Measurements from ENCODE around the gene UMODL1.

DNA sequence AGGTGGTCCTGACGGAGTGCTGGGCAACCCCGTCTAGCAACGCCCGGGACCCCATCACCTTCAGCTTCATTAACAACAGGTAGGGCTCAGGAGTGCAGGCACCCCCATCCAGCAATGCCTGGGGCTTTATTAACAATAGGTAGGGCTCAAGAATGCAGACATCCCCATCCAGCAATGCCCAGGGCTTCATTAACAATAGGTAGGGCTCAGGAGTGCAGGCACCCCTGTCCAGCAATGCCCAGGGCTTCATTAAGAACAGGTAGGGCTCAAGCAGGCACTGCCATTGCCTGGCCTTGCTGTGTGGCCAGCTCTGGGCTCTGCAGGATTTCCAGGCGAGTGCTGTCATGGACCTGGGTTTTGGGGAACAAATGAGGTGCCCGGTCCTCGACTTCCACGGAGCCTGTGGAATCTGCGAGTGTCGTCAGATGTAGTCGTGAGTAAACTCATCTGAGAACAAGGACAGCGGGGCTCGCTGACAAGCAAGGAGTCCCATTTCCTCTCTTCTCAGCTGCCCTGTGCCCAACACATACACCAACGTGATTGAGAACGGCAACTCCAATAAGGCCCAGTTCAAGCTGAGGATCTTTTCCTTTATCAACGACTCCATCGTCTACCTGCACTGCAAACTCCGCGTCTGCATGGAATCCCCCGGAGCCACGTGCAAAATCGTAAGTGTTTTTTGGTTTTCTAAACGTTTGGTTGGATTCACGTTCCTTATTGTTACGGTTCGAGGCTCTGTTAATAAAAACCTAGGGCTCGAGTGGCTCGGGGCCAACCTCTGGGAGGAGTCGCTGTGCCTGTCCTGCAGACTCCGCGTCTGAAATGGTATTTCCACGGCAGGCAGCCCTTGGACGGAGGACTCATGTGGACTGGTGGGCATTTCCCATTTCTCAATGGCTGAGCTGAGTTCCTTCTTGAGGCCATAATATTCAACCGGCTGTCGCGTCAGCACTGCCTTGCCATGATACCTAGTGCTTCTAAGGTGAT, 56.3 kb downstream of the UMODL1 start:
- TF ChIP-seq, protein P1, sequence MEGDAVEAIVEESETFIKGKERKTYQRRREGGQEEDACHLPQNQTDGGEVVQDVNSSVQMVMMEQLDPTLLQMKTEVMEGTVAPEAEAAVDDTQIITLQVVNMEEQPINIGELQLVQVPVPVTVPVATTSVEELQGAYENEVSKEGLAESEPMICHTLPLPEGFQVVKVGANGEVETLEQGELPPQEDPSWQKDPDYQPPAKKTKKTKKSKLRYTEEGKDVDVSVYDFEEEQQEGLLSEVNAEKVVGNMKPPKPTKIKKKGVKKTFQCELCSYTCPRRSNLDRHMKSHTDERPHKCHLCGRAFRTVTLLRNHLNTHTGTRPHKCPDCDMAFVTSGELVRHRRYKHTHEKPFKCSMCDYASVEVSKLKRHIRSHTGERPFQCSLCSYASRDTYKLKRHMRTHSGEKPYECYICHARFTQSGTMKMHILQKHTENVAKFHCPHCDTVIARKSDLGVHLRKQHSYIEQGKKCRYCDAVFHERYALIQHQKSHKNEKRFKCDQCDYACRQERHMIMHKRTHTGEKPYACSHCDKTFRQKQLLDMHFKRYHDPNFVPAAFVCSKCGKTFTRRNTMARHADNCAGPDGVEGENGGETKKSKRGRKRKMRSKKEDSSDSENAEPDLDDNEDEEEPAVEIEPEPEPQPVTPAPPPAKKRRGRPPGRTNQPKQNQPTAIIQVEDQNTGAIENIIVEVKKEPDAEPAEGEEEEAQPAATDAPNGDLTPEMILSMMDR (IDR thresholded peaks at IDR 0.05; ENCODE audit: borderline replicate concordance, extremely low read depth, low read length, poor library complexity, severe bottlenecking), result no peak
- TF ChIP-seq EZH2 (IDR thresholded peaks at IDR 0.05; ENCODE audit: borderline replicate concordance, low read depth, low read length, severe bottlenecking), result no peak
